GM18868 (cell line): ENCODE results near the gene A1BG.

Experiments used
- ATAC-seq: cut with Tn5 transposase; IDR thresholded peaks from one replicate; pipeline ENCODE4 v1.9.1; 2021; ENCODE audit warnings: mild to moderate bottlenecking, moderate library complexity; ENCODE audit not compliant: unreplicated experiment

Gene A1BG

DNA sequence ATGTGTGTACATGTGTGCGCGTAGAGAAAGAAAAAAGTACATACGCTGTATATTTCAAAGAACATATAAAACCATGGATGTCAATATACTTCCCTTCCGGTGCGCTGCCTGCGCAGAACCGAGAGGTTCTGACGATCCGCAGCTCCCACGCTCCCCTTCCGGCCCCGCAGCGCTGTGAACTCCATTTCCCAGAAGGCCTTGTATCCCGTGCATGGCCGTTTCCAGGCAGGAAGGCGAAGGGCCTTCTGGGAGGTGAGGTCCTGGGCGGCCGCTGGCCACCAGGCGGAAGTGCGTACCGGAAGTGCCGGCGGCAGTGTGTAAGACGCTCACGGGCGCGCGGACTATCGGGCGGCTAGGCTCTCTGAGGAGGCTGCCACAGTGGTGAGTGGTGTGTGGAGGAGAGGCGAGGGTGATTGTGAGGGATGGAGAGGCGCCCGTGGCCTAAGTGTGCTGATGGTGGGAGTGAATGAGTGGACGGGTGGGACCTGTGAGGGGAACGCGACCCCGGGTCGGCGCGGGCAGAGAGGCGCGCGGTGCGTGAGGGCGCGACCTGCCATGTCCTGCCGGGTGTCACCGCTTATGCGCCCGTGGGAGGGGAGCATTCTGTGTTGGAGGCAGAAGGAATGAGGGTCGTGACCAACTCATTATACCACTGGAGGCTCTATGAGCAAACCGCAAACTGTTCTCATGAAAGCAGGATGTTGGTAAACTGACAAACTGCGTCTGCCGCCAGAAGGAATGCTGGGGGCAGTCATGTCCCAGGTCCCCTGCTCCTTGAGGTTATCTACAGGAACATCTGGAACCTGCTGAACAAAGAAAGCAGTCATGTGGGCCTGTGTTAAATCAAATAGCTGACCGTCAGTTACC is 48.0 kb downstream of the A1BG start, which contains the start of gene ERVK3-1:
ERVK3-1 (plus strand) TSS at position 313 of the 867 bp plus-strand sequence. CDS start 6,792 bp downstream, outside the sequence.
- ATAC-seq = peak; percentile 97

DNA sequence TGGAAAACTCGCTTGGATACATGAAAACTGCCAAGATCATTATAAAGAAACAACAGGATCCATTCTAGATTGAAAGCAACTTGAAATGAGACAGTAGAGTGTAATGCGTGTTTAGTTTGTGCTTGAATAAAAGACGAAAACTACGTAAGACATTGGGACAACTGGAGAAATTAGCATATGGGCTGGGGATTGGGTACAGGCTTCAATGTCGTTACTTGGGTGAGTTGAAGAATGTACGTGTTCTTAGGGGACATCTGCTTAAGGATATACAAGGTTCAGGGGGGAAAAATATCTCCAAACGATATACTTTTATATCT is 48.6 kb downstream of the A1BG start:
- no peak for ATAC-seq

DNA sequence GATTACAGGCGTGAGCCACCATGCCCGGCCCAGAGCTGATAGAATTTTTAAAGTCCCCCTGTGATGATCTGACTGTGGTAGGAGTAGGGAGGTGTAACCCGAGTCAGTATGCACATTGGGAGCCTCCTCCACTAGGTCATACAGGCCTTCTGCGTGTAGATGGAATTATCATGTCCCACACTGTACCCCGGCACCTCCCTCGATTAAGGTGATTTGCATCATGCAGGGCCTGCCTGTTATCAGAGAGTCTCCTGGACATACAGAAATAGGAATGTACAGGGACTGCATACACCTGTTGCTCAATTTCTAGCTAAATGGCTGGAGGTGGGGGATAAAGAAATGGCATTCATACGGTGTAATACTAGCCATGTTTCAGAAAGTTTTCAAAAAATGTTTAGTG is 49.0 kb downstream of the A1BG start:
- ATAC-seq = no peak

DNA sequence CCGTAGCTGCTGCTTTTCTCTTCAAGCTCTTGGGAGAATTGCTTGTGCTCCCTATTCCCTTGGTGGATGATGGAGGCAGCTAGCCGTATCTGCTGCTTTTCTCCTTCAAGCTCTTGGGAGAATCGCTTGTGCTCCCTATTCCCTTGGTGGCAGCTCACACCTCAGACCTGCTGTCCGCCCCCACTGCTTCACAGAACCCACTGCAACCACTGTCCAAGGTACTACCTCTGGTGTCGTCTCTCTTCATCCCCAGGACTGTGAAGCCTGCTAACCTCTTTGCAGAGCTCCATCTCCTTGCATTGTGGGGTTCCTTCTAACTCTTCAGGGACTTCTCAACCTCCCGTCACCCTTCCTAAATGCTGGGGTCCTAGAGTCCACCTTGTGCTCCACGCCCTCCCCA is 52.7 kb downstream of the A1BG start:
- no peak for ATAC-seq

DNA sequence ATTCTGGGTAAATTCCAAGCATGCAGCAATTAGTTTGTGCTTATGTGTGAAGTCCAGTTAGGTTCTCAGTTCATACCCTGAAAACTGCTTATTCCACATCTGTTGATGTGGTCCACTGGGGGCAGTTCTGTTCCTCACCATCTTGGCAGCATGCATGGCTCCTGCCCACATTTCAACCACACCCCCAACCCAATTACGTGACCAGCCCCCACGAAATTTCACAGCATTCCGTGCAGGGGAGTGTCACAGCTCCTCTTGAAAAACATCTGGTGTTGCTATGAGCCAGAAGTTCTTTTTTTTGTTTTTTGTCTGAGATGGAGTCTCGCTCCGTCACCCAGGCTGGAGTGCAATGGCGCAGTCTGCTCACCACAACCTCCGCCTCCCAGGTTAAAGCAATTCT is 57.2 kb downstream of the A1BG start:
- no peak for ATAC-seq
